HT1080 (cell line): ENCODE data around the gene OR5I1. TPM values are rescaled to one million over a fixed set of nuclear protein-coding genes. Genes with fewer than 3 reads are reported as not detected.
A peak's percentile ranks its signal among the peaks of the same experiment; 100 is the strongest.
"Not testable (repeated sequence)": the region's sequence is repeated elsewhere in the genome, so short reads cannot be mapped to it uniquely, and the experiment has no call there.

Experiments
- DNase-seq: peaks from one replicate; pipeline ENCODE4 v3.0.0-alpha.2; 2015; ENCODE audit warnings: low read depth
- polyA plus RNA-seq, 2 experiments: library from polyadenylated mRNA; depleted of rRNA; stranded (reverse); fragments of >200 nt; gene quantifications; 2 replicates each; pipeline ENCODE4 v1.2.3, GENCODE V29; 2015
- total RNA-seq: library from RNA; depleted of rRNA; stranded (reverse); fragments of >200 nt; shearing (Covaris generic); gene quantifications from 2 replicates; pipeline ENCODE4 v1.2.3, GENCODE V29; 2014; rRNA removed

OR5I1 gene
- not detected in 2 replicates for total RNA-seq
- not detected in 2 replicates for polyA plus RNA-seq (2015; cell fraction: cytosol; rRNA removed)
- not detected in 2 replicates for polyA plus RNA-seq (2015; cell fraction: nucleus; rRNA removed)

DNA sequence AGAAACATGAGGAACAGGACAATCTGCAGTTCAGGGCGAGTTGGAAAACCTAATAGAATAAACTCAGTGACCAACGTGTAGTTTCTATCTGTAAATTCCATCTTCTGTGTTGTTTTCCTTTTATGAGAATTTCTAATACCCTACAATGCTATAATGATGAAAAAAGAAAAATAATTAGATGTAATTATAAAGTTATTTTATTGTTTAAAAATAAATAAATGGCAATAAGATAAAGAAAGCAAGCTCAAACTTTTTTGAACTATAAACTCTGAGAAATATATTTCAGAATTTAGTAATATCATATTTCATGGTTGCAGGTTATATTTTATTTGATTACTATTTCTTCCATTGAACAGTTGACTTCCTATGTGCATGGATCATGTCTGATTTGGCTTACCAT, at the start of gene OR5I1:
Gene OR5I1, minus strand, starts transcription at position 101 of the 400 bp plus-strand sequence. Its CDS starts 0 bp downstream, at position 101.
- DNase-seq, result no peak

DNA sequence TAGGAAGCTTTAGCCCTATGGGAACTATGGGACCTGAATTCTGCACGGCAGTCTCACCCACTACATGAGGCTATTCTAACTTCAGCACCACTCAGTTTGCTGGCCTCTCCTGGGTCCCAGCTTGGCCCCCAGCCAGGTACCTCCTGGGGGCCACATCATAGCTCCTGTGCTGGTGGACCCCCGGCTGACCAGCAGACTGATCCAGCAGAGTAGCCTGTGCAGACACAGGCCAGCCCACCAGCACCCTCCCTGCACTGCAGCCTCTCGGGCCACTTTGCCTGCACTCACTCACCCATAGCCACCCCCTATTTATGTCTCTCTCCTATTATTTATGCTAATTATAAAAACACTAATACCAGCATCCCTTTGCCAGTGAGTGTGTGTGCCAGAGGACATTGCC, 34.7 kb upstream of the OR5I1 start:
- no peak for DNase-seq

DNA sequence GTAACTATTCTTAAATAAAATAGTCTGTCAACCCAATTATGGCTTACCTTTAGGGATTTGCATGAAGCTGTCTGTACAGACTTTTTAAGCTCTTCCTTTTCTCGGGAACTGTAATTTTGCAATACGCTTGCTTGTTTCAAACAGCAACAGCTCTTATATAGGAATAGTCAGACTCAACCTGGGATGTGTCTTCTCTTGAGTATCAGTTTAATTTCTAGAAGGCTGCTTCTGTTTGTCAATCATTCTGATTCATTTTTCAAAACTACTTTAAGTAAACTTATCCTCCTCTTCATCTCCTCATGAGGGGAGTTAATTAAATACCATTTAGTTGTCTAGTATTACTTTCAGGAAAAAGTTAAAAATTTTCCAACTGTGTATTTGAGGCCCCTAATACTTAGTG, 33.6 kb upstream of the OR5I1 start, which contains the start of gene OR10AG1:
Gene OR10AG1, minus strand, starts transcription at position 101 of the 400 bp plus-strand sequence. Its CDS starts 38 bp downstream, at position 63.
- DNase-seq, result no peak

DNA sequence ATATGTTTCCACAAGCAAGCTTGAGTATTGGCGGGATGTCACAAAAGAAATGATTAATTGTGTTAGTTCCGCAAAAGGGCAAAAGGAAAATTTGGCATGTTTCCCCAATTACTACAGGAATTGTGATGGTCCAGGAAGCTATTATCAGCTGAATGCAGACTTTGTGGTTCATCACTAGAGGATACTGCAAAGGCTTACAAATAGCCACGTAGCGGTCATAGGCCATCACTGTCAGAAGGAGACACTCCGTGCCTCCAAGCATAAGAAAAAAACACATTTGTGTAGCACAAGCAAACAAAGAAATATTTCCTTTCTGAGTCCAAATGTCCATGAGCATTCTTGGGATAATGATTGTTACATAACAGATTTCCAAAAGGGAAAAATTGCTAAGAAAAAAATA, 31.7 kb upstream of the OR5I1 start:
- DNase-seq, result no peak

DNA sequence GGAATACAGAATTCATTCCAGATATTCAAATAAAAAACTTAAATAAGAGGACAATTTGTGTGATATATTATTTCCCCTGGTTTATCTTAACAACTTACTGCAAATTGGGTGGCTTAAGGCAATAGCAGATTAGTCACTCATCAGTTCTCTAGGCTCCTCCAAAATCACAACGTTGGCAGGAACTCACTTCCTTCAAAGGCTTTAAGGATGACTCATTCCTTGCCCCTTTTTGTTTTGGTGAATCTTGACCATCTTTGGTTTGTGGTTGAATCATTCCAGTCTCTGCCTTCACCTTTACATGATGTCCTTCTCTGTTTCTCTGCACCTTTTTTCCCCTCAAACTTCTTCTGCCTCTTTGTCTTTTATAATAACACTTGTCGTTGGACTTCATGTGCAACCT, 30.2 kb upstream of the OR5I1 start:
- peak; percentile 25 for DNase-seq

DNA sequence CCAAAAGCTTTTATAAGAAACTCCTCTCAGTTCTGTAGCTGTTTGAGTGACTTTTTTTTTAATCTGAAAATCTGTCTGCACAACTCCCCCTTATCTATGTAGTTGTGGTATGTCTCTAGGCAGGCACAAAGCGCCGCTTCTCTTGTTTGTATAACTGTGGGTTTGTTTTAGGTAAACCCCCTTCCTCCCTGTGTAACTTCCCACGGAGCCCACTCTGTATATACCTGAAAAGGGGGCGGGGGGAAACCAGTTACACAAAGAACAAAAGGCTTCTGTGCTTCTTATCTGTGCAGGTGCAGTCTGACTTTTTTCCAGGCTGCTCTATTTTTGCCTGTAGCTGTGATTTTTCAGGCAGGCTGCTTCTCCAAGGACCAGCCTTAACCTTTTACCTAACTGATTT, 20.3 kb upstream of the OR5I1 start:
- no peak for DNase-seq

DNA sequence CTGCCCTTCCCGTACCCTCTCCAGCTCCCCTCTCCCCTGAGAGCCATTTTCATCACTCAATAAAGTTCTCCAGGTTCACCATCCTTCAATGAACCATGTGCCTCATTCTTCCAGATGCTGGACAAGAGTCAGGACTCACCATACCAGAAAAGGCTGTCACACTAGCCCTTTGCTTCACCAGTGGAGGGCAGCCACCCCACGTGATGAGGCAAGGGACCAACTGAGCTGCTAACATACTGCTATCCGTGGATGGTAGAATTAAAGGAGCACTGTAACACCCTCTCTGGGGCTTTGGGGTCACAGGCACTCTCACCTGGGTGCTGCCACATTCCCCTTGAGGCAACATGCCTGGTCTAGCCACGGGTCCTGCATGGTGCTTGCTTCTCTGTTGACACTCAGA, 13.1 kb upstream of the OR5I1 start:
- no peak for DNase-seq

DNA sequence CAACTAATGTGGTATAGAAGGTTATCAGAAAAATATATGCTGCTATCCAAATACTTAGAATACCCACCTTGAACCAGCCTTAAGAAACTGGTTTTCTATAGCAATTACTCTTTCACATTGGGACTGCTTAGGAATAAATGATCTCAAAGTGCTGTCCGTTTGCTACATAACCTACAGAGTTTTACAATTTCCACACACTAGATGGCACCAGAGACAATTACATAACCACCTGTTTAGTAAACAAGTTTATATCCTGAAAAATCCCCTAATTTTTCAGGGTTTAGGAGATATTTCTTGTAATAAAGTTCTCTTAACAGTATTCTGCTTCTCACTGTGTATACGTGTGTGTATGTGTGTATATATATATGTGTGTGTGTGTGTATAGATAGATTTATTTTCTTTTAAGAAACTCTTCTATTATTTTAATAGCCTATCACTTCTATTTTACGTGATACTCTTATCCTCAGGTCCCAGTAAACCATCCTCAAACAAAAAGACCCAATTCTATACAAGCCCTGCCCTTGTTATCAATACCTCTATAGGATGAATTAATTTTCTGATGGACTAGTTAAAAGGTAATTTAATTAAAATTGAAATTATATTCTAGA, 6.7 kb upstream of the OR5I1 start:
- peak; percentile 15 for DNase-seq

DNA sequence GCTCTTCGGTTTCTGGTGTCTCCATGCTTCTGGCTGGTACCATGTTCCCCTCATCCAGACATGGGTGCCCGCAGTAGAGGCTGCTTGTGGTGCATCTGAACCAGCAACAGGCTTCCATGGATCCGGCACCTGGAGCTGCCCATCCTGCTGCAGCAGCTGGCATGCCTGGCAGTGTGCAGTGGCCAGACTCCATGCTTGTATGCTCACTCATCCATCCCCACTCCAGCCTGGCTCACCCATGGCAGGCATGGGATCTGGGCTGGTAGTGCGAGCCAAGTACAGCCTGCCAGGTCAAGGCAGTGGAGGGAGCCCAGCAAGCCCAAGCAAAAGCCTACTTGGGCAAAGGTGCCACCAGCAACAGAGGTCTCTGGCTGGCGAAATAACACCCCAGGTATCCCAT, 15.7 kb downstream of the OR5I1 start:
- no peak for DNase-seq

DNA sequence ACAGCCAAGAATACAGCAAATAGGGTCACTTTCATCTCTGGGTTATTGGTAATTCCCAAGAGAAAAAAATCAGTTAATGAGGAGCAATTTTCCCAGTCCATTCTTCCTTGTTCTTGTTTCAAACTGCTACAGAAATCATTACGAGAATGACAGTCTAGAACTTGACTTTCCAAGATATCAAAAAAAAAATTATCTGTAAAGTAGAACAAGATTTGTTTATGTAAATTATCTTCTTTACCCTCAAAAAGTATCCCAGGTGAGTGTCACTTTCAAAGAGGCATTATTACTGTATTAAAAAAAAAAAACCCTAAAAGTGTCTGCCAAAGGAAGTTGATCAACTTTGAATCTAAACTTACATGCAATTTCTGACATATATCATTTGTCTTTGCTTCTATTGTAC, 21.7 kb downstream of the OR5I1 start, which contains the start of gene OR5W2:
Gene OR5W2, minus strand, starts transcription at position 101 of the 400 bp plus-strand sequence. Its CDS starts 0 bp downstream, at position 101.
- no peak for DNase-seq

DNA sequence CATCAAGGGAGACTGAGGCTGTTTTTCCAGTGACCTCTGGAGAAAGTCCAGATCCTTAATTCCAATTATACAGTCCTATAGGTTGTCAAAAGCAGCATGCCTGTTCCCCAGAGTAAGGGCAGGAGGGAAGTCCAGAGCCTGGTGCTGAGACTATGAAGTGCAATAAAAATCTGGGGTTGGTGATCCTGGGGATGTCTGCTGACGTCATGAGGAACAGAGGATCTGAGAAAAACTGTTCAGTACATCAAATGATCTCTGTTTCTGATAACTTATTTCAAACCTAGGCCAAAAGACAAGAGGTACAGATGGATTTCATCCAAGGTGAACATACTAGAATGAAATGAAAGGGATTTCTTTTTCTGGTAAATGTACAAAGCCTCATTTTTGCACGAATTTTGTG, 33.9 kb downstream of the OR5I1 start:
- no peak for DNase-seq

DNA sequence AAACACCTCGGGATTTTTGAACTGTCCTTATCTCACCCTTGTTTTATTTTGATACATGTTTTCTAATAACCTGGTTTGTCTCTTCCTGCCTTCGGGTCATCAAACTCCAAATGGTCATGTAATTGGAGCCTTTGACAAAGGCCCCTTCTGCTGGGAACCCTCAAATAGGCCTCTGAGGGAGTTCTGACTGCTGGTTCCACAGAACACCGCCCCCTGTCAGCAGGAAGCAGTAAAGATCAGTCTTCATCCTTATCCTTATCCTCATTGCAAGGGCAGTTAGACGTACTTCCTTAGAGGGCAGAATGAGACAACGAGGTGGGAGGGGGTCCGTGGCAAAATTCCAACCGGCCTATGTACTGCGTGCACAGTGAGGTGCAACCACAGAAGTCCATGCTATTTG, 41.0 kb downstream of the OR5I1 start:
- DNase-seq, result peak; percentile 3

DNA sequence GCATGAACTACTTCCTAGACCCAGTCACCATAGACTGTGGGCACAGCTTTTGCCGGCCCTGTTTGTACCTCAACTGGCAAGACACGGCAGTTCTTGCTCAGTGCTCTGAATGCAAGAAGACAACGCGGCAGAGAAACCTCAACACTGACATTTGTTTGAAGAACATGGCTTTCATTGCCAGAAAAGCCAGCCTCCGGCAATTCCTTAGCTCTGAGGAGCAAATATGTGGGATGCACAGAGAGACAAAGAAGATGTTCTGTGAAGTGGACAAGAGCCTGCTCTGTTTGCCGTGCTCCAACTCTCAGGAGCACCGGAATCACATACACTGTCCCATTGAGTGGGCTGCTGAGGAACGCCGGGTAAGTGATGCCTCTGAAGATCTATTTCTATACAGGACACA, 50.7 kb downstream of the OR5I1 start:
- DNase-seq, result not testable (repeated sequence)

Other genes with a start within 250 kb of the OR5I1 start
- gene OR5D13, start 163.0 kb downstream of the OR5I1 start, total RNA-seq, result not detected in 2 replicates
- not detected in 2 replicates for gene OR5D14, start 140.8 kb downstream of the OR5I1 start, total RNA-seq
- not detected in 2 replicates for gene OR5L1, start 125.0 kb downstream of the OR5I1 start, total RNA-seq
- not detected in 2 replicates for gene OR5D18, start 116.8 kb downstream of the OR5I1 start, total RNA-seq
- gene OR5L2, start 109.2 kb downstream of the OR5I1 start, total RNA-seq, result not detected in 2 replicates
- not detected in 2 replicates for gene OR5D16, start 97.6 kb downstream of the OR5I1 start, total RNA-seq
- gene TRIM51, start 53.1 kb downstream of the OR5I1 start, total RNA-seq, result not detected in 2 replicates
- not detected in 2 replicates for gene OR5W2, start 21.8 kb downstream of the OR5I1 start, total RNA-seq
- not detected in 2 replicates for gene OR10AG1, start 33.5 kb upstream of the OR5I1 start, total RNA-seq
- gene OR5F1, start 58.2 kb upstream of the OR5I1 start, total RNA-seq, result not detected in 2 replicates
- not detected in 2 replicates for gene OR5AS1, start 91.3 kb upstream of the OR5I1 start, total RNA-seq
- not detected in 2 replicates for gene OR8I2, start 156.9 kb upstream of the OR5I1 start, total RNA-seq
- gene OR8H2, start 167.3 kb upstream of the OR5I1 start, total RNA-seq, result not detected in 2 replicates
- not detected in 2 replicates for gene OR8H3, start 186.0 kb upstream of the OR5I1 start, total RNA-seq
- gene OR8J3, start 203.8 kb upstream of the OR5I1 start, total RNA-seq, result not detected in 2 replicates
- gene OR8K5, start 223.9 kb upstream of the OR5I1 start, total RNA-seq, result not detected in 2 replicates
- gene OR5J2, start 240.2 kb upstream of the OR5I1 start, total RNA-seq, result not detected in 2 replicates